Small intestine (tissue), 7 donors: ENCODE measurements around the gene FILIP1. TPM values are rescaled to one million over a fixed set of nuclear protein-coding genes. Genes with fewer than 3 reads are reported as not detected.

Source experiments
- DNase-seq, 2 donors: peaks; one replicate each; pipeline versions ENCODE4 v3.0.0 to v3.0.0-alpha.2; 2013
- FAIRE-seq: peaks from 2 replicates; lab custom pipeline; 2012; peaks lifted over from hg19 to GRCh38; lab: Jason Lieb, UNC
- H3K27ac ChIP-seq, 3 donors: one replicate each; pipeline ENCODE4 v1.5.1; 2013; ENCODE audit warnings: low read length in 2 of 3, mild to moderate bottlenecking in 2 of 3, control low read depth in 1 of 3, inconsistent platforms in 1 of 3, low read depth in 1 of 3, moderate library complexity in 1 of 3
- H3K27me3 ChIP-seq, 3 donors: one replicate each; pipeline ENCODE4 v1.6.1; 2013; ENCODE audit warnings: low read length in 3 of 3, inconsistent platforms in 1 of 3; ENCODE audit not compliant: control insufficient read depth in 3 of 3, insufficient read depth in 3 of 3
- H3K36me3 ChIP-seq, 3 donors: one replicate each; pipeline ENCODE4 v1.6.1; 2013; ENCODE audit warnings: low read length in 3 of 3, inconsistent platforms in 1 of 3, low read depth in 1 of 3, mild to moderate bottlenecking in 1 of 3, moderate library complexity in 1 of 3; ENCODE audit not compliant: control insufficient read depth in 3 of 3, insufficient read depth in 2 of 3
- H3K4me1 ChIP-seq, 3 donors: one replicate each; pipeline ENCODE4 v1.6.1; 2013; ENCODE audit warnings: low read length in 2 of 3, inconsistent platforms in 1 of 3, low read depth in 1 of 3, mild to moderate bottlenecking in 1 of 3, moderate library complexity in 1 of 3; ENCODE audit not compliant: control insufficient read depth in 3 of 3, insufficient read depth in 2 of 3
- H3K4me3 ChIP-seq, 3 donors: one replicate each; pipeline ENCODE4 v1.5.1; 2013; ENCODE audit warnings: low read length in 3 of 3, control low read depth in 1 of 3, inconsistent platforms in 1 of 3, low read depth in 1 of 3, mild to moderate bottlenecking in 1 of 3, moderate library complexity in 1 of 3
- H3K9me3 ChIP-seq, 2 donors: one replicate each; pipeline ENCODE4 v1.6.1; 2013; ENCODE audit warnings: low read depth in 1 of 2, low read length in 1 of 2; ENCODE audit not compliant: control insufficient read depth in 2 of 2, insufficient read depth in 1 of 2
- WGBS, 3 donors: extraction: QIAGEN DNeasy Blood & Tissue Kit; methylation state at CpG; one replicate each; pipeline ENCODE4 v1.1.7; 2013; 5-methylcytosine and 5-hydroxymethylcytosine counted together
- polyA plus RNA-seq, 4 donors: library from polyadenylated mRNA; stranded (reverse) in 3 of 4; unstranded in 1 of 4; fragments of 200-250 nt in 3 of 4; fragments of 120-200 nt in 1 of 4; gene quantifications; one replicate each; pipeline versions ENCODE4 v1.2.1 to v1.2.3, GENCODE V29; 2013
- donor health status: healthy with polysubstance abuse.
- donor health status: control.
- donor health status: control.
- donor health status: Bipolar disorder and iron deficiency.
- donor health status: healthy.

The FILIP1 gene
- polyA plus RNA-seq, 4 donors, result 0.54 to 1.8 (median 1.4) TPM; not detected in 1

DNA sequence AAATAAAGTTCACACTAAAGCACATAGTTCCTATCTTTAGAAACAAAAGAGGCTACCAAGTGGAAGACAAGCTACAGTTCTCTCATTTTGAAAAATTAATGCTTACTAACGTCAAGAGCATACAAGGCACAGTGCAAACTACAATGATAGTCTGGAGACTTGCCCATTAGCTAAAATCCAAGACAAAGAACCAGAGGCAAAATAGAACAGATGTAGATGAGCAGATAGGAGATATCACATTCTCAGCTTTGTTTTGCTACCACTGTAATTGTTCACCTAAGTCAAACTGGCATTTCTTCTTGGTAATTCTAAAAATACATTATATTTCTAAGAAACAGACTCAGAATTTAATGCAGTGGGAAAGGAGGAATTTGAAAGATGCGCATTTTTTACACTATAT lies 214.2 kb downstream of the FILIP1 start:
- DNase-seq (no peak), FAIRE-seq (no peak)
- H3K27me3 ChIP-seq, result no peaks in the 10 kb centered on the region
- H3K27ac ChIP-seq, result no peak overlapping the region
- H3K9me3 ChIP-seq, result no peaks in the 10 kb centered on the region
- 73 to 85% (median 79%) methylated on average over 2 of the region's 2 CpGs for WGBS, 3 donors
- H3K4me3 ChIP-seq, result no peak overlapping the region
- peaks cover 2 to 11% (median 2%) of the 10 kb centered on the region in 3 donors for H3K4me1 ChIP-seq
- H3K36me3 ChIP-seq, result peaks cover 0 to 3% (median 2%) of the 10 kb centered on the region in 3 donors

DNA sequence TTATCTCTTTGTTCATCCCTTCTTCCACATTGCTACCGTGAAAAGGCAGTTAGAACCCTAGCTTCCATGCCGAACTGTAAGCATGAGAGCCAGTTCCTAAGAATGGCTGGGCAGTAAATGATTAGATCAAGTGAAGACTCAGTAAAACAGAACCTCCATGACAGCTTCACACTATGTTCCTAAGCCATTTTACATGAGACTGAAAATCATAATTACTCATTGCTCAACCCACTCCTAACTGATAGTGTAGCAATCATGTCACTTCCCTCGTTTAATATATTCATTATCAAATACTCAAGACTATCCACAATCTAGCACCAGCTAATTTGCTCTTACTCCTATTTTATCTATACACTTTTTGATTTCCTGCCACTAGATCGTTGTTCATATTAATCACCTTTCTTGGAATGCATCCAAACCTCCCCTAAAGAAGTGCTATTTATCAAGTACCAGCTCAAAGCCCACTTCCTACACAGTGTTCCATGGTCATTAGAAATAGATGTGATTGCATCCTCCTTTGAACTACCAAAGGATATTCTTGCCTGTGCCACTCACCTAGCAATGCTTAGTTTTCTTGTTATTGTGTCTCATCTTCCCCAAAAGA lies 215.0 kb downstream of the FILIP1 start:
- FAIRE-seq (no peak), DNase-seq (peak in 1 of 2 donors; percentile 23)
- Histone ChIP-seq H3K27me3 (no peaks in the 10 kb centered on the region), H3K4me1 (peaks cover 2 to 11% (median 2%) of the 10 kb centered on the region in 3 donors), H3K9me3 (no peaks in the 10 kb centered on the region), H3K36me3 (peaks cover 0 to 3% (median 2%) of the 10 kb centered on the region in 3 donors), H3K4me3 (no peak overlapping the region), H3K27ac (no peak overlapping the region)
- 43 to 58% (median 48%) methylated on average over 4 of the region's 4 CpGs for WGBS, 3 donors

DNA sequence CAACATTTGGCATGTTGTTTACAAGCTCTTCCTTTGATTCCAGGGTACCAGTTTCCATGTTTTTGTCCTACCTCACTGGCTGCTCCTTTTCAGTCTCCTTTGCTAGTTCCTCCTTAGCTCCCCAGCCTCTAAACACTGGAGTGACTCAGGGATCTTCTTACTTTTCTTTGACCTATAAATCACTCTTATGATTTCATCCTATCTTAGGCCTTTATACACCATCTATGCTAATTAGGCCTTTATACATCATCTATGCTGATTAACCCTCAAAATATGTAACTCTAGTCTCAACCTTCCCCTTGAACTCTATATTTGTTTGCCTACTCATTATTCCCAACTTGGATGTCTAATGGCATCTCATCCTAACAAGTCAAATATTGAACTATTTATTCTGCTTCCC lies 218.5 kb downstream of the FILIP1 start:
- FAIRE-seq (no peak), DNase-seq (no peak)
- H3K27me3 ChIP-seq, result no peaks in the 10 kb centered on the region
- H3K27ac ChIP-seq, result no peak overlapping the region
- no peak overlapping the region for H3K4me3 ChIP-seq
- H3K36me3 ChIP-seq, result peaks cover 0 to 3% (median 2%) of the 10 kb centered on the region in 3 donors
- H3K4me1 ChIP-seq, result peaks cover 0 to 9% (median 0%) of the 10 kb centered on the region in 3 donors
- H3K9me3 ChIP-seq, result no peaks in the 10 kb centered on the region

DNA sequence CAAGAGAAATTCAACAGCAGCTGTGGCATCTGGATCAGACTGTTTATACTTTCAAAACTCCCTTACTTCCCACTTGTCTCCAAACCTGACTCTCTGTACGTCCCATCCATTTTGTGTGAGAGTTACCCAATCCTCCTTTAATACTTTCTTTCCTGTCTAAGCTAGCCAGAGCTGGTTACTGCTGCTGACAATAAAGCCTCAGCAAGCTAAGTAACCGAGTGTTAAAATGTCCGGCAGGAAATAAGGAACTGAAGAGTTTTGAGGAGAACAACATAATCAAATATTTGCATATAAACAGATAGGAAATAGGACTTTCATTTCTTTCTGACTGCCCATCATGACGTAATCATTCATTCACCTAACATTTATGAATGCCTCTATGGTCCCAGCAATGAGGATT lies 220.6 kb downstream of the FILIP1 start:
- Histone ChIP-seq H3K9me3 (no peaks in the 10 kb centered on the region), H3K36me3 (peaks cover 0 to 3% (median 2%) of the 10 kb centered on the region in 3 donors), H3K27me3 (no peaks in the 10 kb centered on the region), H3K4me3 (no peak overlapping the region), H3K4me1 (peaks cover 0 to 10% (median 0%) of the 10 kb centered on the region in 3 donors), H3K27ac (peak overlapping the region in 1 of 3 donors; percentile 14)
- 78 to 92% (median 86%) methylated on average over 4 of the region's 4 CpGs for WGBS, 3 donors
- FAIRE-seq (no peak), DNase-seq (no peak)

DNA sequence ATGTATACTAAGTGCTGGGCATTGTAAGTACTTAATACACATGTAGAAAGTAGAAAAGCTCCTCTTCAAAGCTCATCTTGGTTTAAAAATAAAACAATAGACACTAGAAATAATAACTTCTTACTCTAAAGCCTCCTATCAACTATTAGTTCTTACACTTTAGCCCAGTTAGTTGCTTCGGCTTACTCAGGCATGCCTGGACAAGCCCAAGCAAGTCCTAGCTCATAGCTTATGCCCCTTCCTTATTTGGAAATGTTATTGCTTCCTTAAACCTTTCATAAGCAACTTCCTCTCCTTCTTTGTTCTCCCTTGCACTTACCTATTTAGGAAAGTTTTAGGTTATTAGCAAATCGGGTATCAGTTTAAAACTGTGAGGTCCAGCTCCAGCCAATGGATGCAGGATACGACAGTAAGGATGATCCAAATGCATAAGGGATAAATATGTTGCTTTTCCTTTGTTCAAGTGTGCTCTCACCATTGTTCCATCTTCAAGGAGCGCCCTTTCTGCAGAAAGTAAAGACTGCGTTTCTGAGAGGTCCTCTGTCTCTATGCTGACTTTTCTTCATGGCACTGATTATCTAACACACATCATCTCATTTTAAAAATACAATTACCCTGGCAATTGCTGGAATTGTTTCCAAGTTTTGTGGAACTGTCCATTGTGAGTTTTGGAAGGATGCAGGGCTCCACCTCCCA lies 221.3 kb downstream of the FILIP1 start:
- Histone ChIP-seq H3K27me3 (no peaks in the 10 kb centered on the region), H3K36me3 (peaks cover 0 to 2% (median 0%) of the 10 kb centered on the region in 3 donors), H3K27ac (peak overlapping the region in 1 of 3 donors; percentile 14), H3K4me3 (no peak overlapping the region), H3K4me1 (peaks cover 0 to 6% (median 3%) of the 10 kb centered on the region in 3 donors), H3K9me3 (no peaks in the 10 kb centered on the region)
- FAIRE-seq (no peak), DNase-seq (no peak)
- 91 to 93% (median 93%) methylated on average over 5 of the region's 5 CpGs for WGBS, 3 donors

DNA sequence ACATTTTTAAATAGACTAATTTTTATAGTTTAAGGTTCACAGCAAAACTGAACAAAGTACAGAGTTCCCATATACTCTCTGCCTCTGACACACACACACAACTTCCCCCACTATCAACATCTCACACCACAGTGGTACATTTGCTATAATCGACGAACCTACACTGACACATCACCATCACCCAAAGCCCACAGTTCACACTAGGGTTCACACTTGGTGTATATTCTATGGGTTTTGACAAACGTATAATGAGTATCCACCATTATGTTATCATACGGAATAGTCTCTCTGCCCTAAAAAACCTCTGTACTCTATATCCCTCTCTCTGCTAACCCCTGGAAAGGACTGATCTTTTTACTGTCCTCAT lies 224.6 kb downstream of the FILIP1 start:
- peaks cover 0 to 6% (median 1%) of the 10 kb centered on the region in 3 donors for H3K36me3 ChIP-seq
- 91 to 95% (median 92%) methylated on average over 4 of the region's 4 CpGs for WGBS, 3 donors
- no peak for FAIRE-seq
- H3K27me3 ChIP-seq, result no peaks in the 10 kb centered on the region
- H3K4me1 ChIP-seq, result peaks cover 0 to 5% (median 3%) of the 10 kb centered on the region in 3 donors
- no peak overlapping the region for H3K27ac ChIP-seq
- no peaks in the 10 kb centered on the region for H3K9me3 ChIP-seq
- H3K4me3 ChIP-seq, result no peak overlapping the region
- DNase-seq, result no peak

DNA sequence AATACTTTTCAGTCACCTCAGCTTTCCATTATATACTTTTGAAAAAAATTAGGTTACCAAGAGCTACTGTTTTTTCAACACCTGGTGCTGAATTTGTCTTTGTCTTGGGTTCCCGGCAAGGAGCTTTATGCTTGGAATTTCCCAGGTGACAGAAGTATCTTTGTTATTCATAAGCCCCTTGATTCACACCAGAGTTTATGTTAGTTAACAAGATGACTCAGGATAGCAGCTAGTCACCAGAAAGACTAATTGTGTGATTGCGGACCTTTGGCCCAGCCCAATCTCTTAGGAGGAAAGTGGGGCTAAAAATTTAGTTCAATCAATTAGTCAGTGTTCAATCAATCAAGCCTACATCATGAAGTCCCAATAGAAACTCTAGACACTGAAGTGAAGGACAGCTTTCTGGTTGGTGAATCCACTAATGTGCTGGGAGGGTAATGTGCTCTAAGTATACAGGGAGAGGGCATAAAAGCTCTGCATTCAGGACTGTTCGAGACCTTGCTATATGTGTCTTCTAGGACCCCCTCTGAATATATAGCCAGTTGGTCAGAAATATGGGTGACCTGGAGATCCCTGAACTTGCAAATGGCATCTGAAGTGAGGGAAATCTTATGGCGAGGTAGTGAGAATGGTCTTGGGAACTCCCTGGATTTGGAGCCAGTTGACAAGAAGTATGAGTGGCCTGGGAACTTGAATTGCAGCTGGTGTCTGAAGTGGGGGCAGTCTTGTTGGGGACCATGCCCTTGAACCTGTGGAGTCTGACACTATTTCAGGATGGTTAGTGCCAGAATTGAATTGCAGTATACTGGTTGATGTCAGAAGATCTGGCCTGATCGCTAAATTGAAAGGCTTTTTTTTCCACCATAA lies 225.2 kb downstream of the FILIP1 start:
- peaks cover 0 to 5% (median 3%) of the 10 kb centered on the region in 3 donors for H3K4me1 ChIP-seq
- no peak overlapping the region for H3K4me3 ChIP-seq
- peak in 1 of 2 donors; percentile 76 for DNase-seq
- H3K27me3 ChIP-seq, result no peaks in the 10 kb centered on the region
- WGBS, 3 donors, result 59 to 71% (median 64%) methylated on average over 5 of the region's 5 CpGs
- no peak for FAIRE-seq
- peak overlapping the region in 1 of 3 donors; percentile 37 for H3K27ac ChIP-seq
- no peaks in the 10 kb centered on the region for H3K9me3 ChIP-seq
- H3K36me3 ChIP-seq, result peaks cover 2 to 9% (median 3%) of the 10 kb centered on the region in 3 donors

DNA sequence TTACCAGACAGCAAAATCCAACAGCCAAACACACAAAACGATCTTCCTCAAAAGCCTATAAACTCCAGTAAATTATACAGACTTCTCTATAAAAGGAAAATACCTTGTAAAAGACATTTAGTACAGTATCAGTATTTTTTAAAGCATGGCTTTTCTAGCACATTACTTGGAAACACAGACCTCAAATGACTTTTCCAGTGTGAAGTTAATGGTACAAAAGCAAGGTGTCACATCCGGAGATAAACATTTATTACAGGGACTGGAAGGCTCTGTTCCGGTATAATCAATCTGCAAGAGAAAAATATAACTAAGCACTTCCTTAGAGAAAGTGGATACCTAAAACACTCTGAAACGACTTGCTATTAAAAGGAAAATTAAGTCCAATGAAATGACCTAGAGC lies 226.1 kb downstream of the FILIP1 start:
- Histone ChIP-seq H3K4me1 (peaks cover 0 to 5% (median 3%) of the 10 kb centered on the region in 3 donors), H3K36me3 (peaks cover 2 to 9% (median 4%) of the 10 kb centered on the region in 3 donors), H3K27me3 (no peaks in the 10 kb centered on the region), H3K9me3 (no peaks in the 10 kb centered on the region), H3K4me3 (no peak overlapping the region), H3K27ac (no peak overlapping the region)
- FAIRE-seq, result no peak
- WGBS, 3 donors, result 24 to 37% (median 34%) methylated on average over 4 of the region's 4 CpGs
- DNase-seq, result peak in 1 of 2 donors; percentile 37
